H54 (cell line): ENCODE results near the gene HSBP1.

Experiments used
- DNase-seq: peaks from one replicate; pipeline ENCODE4 v3.0.0; 2011; ENCODE audit warnings: low spot score, mixed read lengths; ENCODE audit not compliant: insufficient read length
- FAIRE-seq: peaks from 3 replicates; lab custom pipeline; 2011; peaks lifted over from hg19 to GRCh38; lab: Jason Lieb, UNC
- POLR2A ChIP-seq: IDR thresholded peaks from 2 replicates; pipeline ENCODE4 v1.6.1; 2011; ENCODE audit warnings: low read depth, mild to moderate bottlenecking, low read length

The HSBP1 gene

GRCh38 chr16:83856792-83857191 is 49.0 kb downstream of the HSBP1 start:
- FAIRE-seq = no peak
- DNase-seq = no peak
- no peak for TF ChIP-seq POLR2A

GRCh38 chr16:83859265-83859664 is 51.5 kb downstream of the HSBP1 start:
- DNase-seq (no peak), FAIRE-seq (no peak)
- TF ChIP-seq POLR2A = no peak

- DNase-seq = no peak
- FAIRE-seq = no peak
- TF ChIP-seq POLR2A = no peak
Measured at GRCh38 chr16:83862661-83863060, 54.9 kb downstream of the HSBP1 start.

- FAIRE-seq (no peak), DNase-seq (no peak)
- TF ChIP-seq POLR2A = no peak
Measured at GRCh38 chr16:83863682-83864081, 55.9 kb downstream of the HSBP1 start.
